Measurements from ENCODE around the gene PRKCE.

- TF ChIP-seq EP300 (IDR thresholded peaks at IDR 0.05; ENCODE audit: borderline replicate concordance in 1 of 2, low read depth in 2 of 2, low read length in 2 of 2), result no peak
- TF ChIP-seq GTF2F1 (IDR thresholded peaks at IDR 0.05; ENCODE audit: borderline replicate concordance, low read depth, low read length), result no peak
- no peak for TF ChIP-seq SP1 (IDR thresholded peaks at IDR 0.05; ENCODE audit: low read depth, low read length)
- no peak for TF ChIP-seq POLR2A (IDR thresholded peaks at IDR 0.05; ENCODE audit: control extremely low read depth in 1 of 2, low read depth in 2 of 2, low read length in 2 of 2)
- TF ChIP-seq, protein P1, sequence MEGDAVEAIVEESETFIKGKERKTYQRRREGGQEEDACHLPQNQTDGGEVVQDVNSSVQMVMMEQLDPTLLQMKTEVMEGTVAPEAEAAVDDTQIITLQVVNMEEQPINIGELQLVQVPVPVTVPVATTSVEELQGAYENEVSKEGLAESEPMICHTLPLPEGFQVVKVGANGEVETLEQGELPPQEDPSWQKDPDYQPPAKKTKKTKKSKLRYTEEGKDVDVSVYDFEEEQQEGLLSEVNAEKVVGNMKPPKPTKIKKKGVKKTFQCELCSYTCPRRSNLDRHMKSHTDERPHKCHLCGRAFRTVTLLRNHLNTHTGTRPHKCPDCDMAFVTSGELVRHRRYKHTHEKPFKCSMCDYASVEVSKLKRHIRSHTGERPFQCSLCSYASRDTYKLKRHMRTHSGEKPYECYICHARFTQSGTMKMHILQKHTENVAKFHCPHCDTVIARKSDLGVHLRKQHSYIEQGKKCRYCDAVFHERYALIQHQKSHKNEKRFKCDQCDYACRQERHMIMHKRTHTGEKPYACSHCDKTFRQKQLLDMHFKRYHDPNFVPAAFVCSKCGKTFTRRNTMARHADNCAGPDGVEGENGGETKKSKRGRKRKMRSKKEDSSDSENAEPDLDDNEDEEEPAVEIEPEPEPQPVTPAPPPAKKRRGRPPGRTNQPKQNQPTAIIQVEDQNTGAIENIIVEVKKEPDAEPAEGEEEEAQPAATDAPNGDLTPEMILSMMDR (IDR thresholded peaks at IDR 0.05; ENCODE audit: control extremely low read depth in 1 of 3, insufficient read depth in 1 of 3, low read depth in 1 of 3, low read length in 3 of 3), result peak; percentile 52 to 90 (median 84)
- TF ChIP-seq POLR2AphosphoS5 (IDR thresholded peaks at IDR 0.05; ENCODE audit: low read depth, low read length), result no peak
These were observed 411.4 kb downstream of the PRKCE start for GRCh38 chr2:46062637-46063412.
